IMR-90 (cell line): ENCODE results near the gene CDH1. TPM values are rescaled to one million over a fixed set of nuclear protein-coding genes. Genes with fewer than 3 reads are reported as not detected.
A peak's percentile ranks its signal among the peaks of the same experiment; 100 is the strongest.

Experiments used
- ATAC-seq: fragments of 200-7000 bp; cut with Tn5 transposase; 2 replicates; pipeline ENCODE4 v1.9.1; 2020; ENCODE audit warnings: low read depth, mild to moderate bottlenecking, moderate library complexity
- BruUV-seq: library from RNA; stranded (reverse); fragments of 400-500 nt; replicated peaks from 2 replicates; lab custom pipeline; 2021; lab: Mats Ljungman, UMichigan
- CTCF ChIA-PET: fragments of 300-600 bp; formaldehyde crosslinking; extraction: SDS; loops from one replicate; lab custom pipeline; 2021; ENCODE audit warnings: antibody characterized with exemption; lab: Yijun Ruan, JAX
- POLR2A ChIA-PET: fragments of 300-600 bp; sonication (Branson Sonifier 250); formaldehyde crosslinking; loops from one replicate; lab custom pipeline; 2022; ENCODE audit warnings: antibody characterized with exemption; ENCODE audit not compliant: unreplicated experiment; lab: Charles Lee
- DNase-seq: peaks from one replicate; pipeline ENCODE4 v3.0.0; 2013
- H2AFZ ChIP-seq: replicated peaks from 2 replicates; pipeline ENCODE3; 2013; ENCODE audit warnings: low read length, mild to moderate bottlenecking; ENCODE audit not compliant: poor library complexity
- H2AK5ac ChIP-seq: 2 replicates; pipeline ENCODE4 v1.6.1; 2013; ENCODE audit warnings: low read depth, low read length, inconsistent platforms
- H2AK9ac ChIP-seq: replicated peaks from 2 replicates; pipeline ENCODE3; 2013; ENCODE audit warnings: mild to moderate bottlenecking, low read depth, low read length, moderate library complexity; ENCODE audit not compliant: poor library complexity
- H2BK120ac ChIP-seq: 2 replicates; pipeline ENCODE4 v1.6.1; 2013; ENCODE audit warnings: low read depth, low read length, inconsistent platforms
- H2BK15ac ChIP-seq: 3 replicates; pipeline ENCODE4 v1.6.1; 2013; ENCODE audit warnings: low read depth, low read length, inconsistent platforms
- H2BK20ac ChIP-seq: 2 replicates; pipeline ENCODE4 v1.6.1; 2013; ENCODE audit warnings: low read depth, mild to moderate bottlenecking, inconsistent platforms, low read length, moderate library complexity
- H2BK5ac ChIP-seq: 2 replicates; pipeline ENCODE4 v1.6.1; 2013; ENCODE audit warnings: mild to moderate bottlenecking, low read depth, low read length, inconsistent platforms; ENCODE audit not compliant: poor library complexity, severe bottlenecking
- H3K14ac ChIP-seq: replicated peaks from 2 replicates; pipeline ENCODE4 v1.6.1; 2013; ENCODE audit warnings: low read depth, low read length, inconsistent platforms
- H3K18ac ChIP-seq: 2 replicates; pipeline ENCODE4 v1.6.1; 2013; ENCODE audit warnings: low read depth, low read length, control low read depth
- H3K23ac ChIP-seq: 2 replicates; pipeline ENCODE4 v1.6.1; 2013; ENCODE audit warnings: low read depth, low read length, inconsistent platforms
- H3K27ac ChIP-seq: 2 replicates; pipeline ENCODE4 v1.5.1; 2013; ENCODE audit warnings: mild to moderate bottlenecking, control low read depth, low read length; ENCODE audit not compliant: insufficient read depth
- H3K27me3 ChIP-seq: 2 replicates; pipeline ENCODE4 v1.6.1; 2013; ENCODE audit warnings: low read length; ENCODE audit not compliant: control insufficient read depth, insufficient read depth
- H3K36me3 ChIP-seq: 2 replicates; pipeline ENCODE4 v1.6.1; 2013; ENCODE audit warnings: low read length, mixed read lengths; ENCODE audit not compliant: control insufficient read depth, insufficient read depth
- H3K4ac ChIP-seq: 2 replicates; pipeline ENCODE4 v1.6.1; 2013; ENCODE audit warnings: low read depth, low read length, inconsistent platforms
- H3K4me1 ChIP-seq: 2 replicates; pipeline ENCODE4 v1.6.1; 2013; ENCODE audit warnings: low read length, mixed read lengths; ENCODE audit not compliant: control insufficient read depth, insufficient read depth
- H3K4me2 ChIP-seq: 2 replicates; pipeline ENCODE4 v1.6.1; 2013; ENCODE audit warnings: low read depth, mild to moderate bottlenecking, control low read depth, low read length, moderate library complexity
- H3K4me3 ChIP-seq: 2 replicates; pipeline ENCODE4 v1.5.1; 2013; ENCODE audit warnings: low read depth, mild to moderate bottlenecking, control low read depth, low read length, moderate library complexity; ENCODE audit not compliant: insufficient read depth
- H3K56ac ChIP-seq: 2 replicates; pipeline ENCODE4 v1.6.1; 2013; ENCODE audit warnings: low read length, inconsistent platforms; ENCODE audit not compliant: insufficient read depth; ENCODE audit errors: extremely low read depth
- H3K79me1 ChIP-seq, 2 experiments: 2 replicates each; pipeline ENCODE4 v1.6.1; 2013; ENCODE audit warnings: low read length in 2 of 2, inconsistent platforms in 1 of 2, low read depth in 1 of 2
- H3K9ac ChIP-seq: 2 replicates; pipeline ENCODE4 v1.6.1; 2013; ENCODE audit warnings: low read depth, low read length, control low read depth
- H3K9me1 ChIP-seq: 2 replicates; pipeline ENCODE4 v1.6.1; 2013; ENCODE audit warnings: low read length, inconsistent platforms; ENCODE audit not compliant: insufficient read depth
- H3K9me3 ChIP-seq: 2 replicates; pipeline ENCODE4 v1.6.1; 2013; ENCODE audit warnings: low read length; ENCODE audit not compliant: control insufficient read depth, insufficient read depth
- H4K20me1 ChIP-seq: 2 replicates; pipeline ENCODE4 v1.6.1; 2013; ENCODE audit warnings: low read length, inconsistent platforms; ENCODE audit not compliant: insufficient read depth
- H4K5ac ChIP-seq: 2 replicates; pipeline ENCODE4 v1.6.1; 2013; ENCODE audit warnings: mild to moderate bottlenecking, low read depth, low read length, control low read depth
- H4K8ac ChIP-seq, 2 experiments: 2 replicates each; pipeline ENCODE4 v1.6.1; 2013; ENCODE audit warnings: low read depth in 2 of 2, low read length in 2 of 2, control low read depth in 1 of 2, inconsistent platforms in 1 of 2
- H4K91ac ChIP-seq: 2 replicates; pipeline ENCODE4 v1.6.1; 2013; ENCODE audit warnings: low read depth, low read length, inconsistent platforms; ENCODE audit not compliant: insufficient read depth
- BHLHE40 ChIP-seq: fragments of 150-350 bp; IDR thresholded peaks from 2 replicates; pipeline ENCODE4 v1.6.1; 2016; ENCODE audit warnings: mild to moderate bottlenecking, low read depth, low read length
- CEBPB ChIP-seq: IDR thresholded peaks from 2 replicates; pipeline ENCODE4 v1.6.1; 2012; ENCODE audit warnings: low read depth, low read length, improper control_type of control experiment
- CHD1 ChIP-seq: IDR thresholded peaks from 2 replicates; pipeline ENCODE4 v1.6.1; 2012; ENCODE audit warnings: low read depth, low read length, improper control_type of control experiment
- ELK1 ChIP-seq: fragments of 150-350 bp; IDR thresholded peaks from 2 replicates; pipeline ENCODE4 v1.6.1; 2016; ENCODE audit warnings: low read depth, mild to moderate bottlenecking, low read length, moderate library complexity, borderline replicate concordance
- FOS ChIP-seq: fragments of 150-350 bp; IDR thresholded peaks from 2 replicates; pipeline ENCODE4 v1.6.1; 2016; ENCODE audit warnings: low read depth, low read length
- MAFK ChIP-seq: IDR thresholded peaks from 2 replicates; pipeline ENCODE4 v1.6.1; 2012; ENCODE audit warnings: low read depth, low read length, improper control_type of control experiment
- MAZ ChIP-seq: IDR thresholded peaks from 2 replicates; pipeline ENCODE4 v1.6.1; 2012; ENCODE audit warnings: low read depth, mild to moderate bottlenecking, low read length, improper control_type of control experiment, moderate library complexity, borderline replicate concordance
- MXI1 ChIP-seq: IDR thresholded peaks from 2 replicates; pipeline ENCODE4 v1.6.1; 2012; ENCODE audit warnings: low read depth, mild to moderate bottlenecking, low read length, moderate library complexity, borderline replicate concordance
- NFE2L2 ChIP-seq: fragments of 150-350 bp; IDR thresholded peaks from 2 replicates; pipeline ENCODE4 v1.6.1; 2016; ENCODE audit warnings: low read depth, mild to moderate bottlenecking, low read length
- POLR2A ChIP-seq: IDR thresholded peaks from 2 replicates; pipeline ENCODE4 v1.6.1; 2012; ENCODE audit warnings: mild to moderate bottlenecking, low read depth, low read length
- RAD21 ChIP-seq: IDR thresholded peaks from 2 replicates; pipeline ENCODE4 v1.6.1; 2012; ENCODE audit warnings: low read length, improper control_type of control experiment
- RCOR1 ChIP-seq: IDR thresholded peaks from 2 replicates; pipeline ENCODE4 v1.6.1; 2012; ENCODE audit warnings: mild to moderate bottlenecking, low read length, improper control_type of control experiment; ENCODE audit not compliant: insufficient replicate concordance
- RFX5 ChIP-seq: IDR thresholded peaks from 2 replicates; pipeline ENCODE4 v1.8.0; 2012; ENCODE audit warnings: low read depth, mild to moderate bottlenecking, low read length, moderate library complexity
- SMC3 ChIP-seq: fragments of 150-350 bp; IDR thresholded peaks from 2 replicates; pipeline ENCODE4 v1.6.1; 2016; ENCODE audit warnings: low read depth, mild to moderate bottlenecking, antibody characterized with exemption, low read length, moderate library complexity
- WGBS, 2 experiments: methylation state at CpG; one replicate each; pipeline versions ENCODE4 v1.1.5 to v1.1.7; 2013; ENCODE audit warnings: missing lambda C conversion rate in 2 of 2; ENCODE audit not compliant: insufficient read length in 1 of 2; ENCODE audit errors: extremely low coverage in 2 of 2; 5-methylcytosine and 5-hydroxymethylcytosine counted together
- dilution Hi-C: fragments of 300-500 bp; cut with HindIII; formaldehyde crosslinking; loops from one replicate; pipeline ENCODE4 v1.14.3; 2018; ENCODE audit warnings: low sequenced_read_pairs; ENCODE audit not compliant: unreplicated experiment
- in situ Hi-C: fragments of 300-500 bp; cut with MboI; formaldehyde crosslinking; loops from 3 replicates; pipeline ENCODE4 v1.14.3; 2019; ENCODE audit warnings: low sequenced_read_pairs, inconsistent platforms, mixed read lengths
- intact Hi-C: fragments of 100-400 bp; cut with micrococcal nuclease; formaldehyde crosslinking; loops from 2 replicates; pipeline ENCODE4 v1.10.0; 2022
- polyA plus RNA-seq, 3 experiments: library from polyadenylated mRNA; depleted of rRNA; stranded (reverse); fragments of >200 nt; gene quantifications; 2 replicates each; pipeline ENCODE4 v1.2.3, GENCODE V29; 2012; ENCODE audit warnings: low replicate concordance in 1 of 3
- total RNA-seq: library from RNA; depleted of rRNA; stranded (reverse); fragments of >200 nt; gene quantifications from 2 replicates; pipeline ENCODE4 v1.2.3, GENCODE V29; 2012
- TF ChIP-seq, protein P1 (sequence below): conservative IDR thresholded peaks from 2 replicates; pipeline ENCODE4 v1.5.1; 2012; ENCODE audit warnings: mild to moderate bottlenecking, low read depth, low read length, improper control_type of control experiment
- TF ChIP-seq, protein P2 (sequence below): fragments of 150-350 bp; IDR thresholded peaks from 2 replicates; pipeline ENCODE4 v1.6.1; 2017; ENCODE audit warnings: mild to moderate bottlenecking, antibody characterized with exemption, low read length, low read depth

CDH1 gene
- total and polyA plus RNA-seq, 2 of the 4 experiments (the other 2 are of a cell fraction) = under 0.01 TPM; not detected in 1

- Histone ChIP-seq H2BK5ac (no peak overlapping the region), H3K27ac (no peak overlapping the region), H2BK15ac (no peak overlapping the region), H3K56ac (no peak overlapping the region), H3K9ac (no peak overlapping the region), H3K4me2 (no peak overlapping the region), H3K9me3 (no peaks in the 10 kb centered on the region; the same call in 1 of the 2 replicates), H3K4me3 (no peak overlapping the region), H2AK9ac (no peak overlapping the region), H3K27me3 (peaks cover 9% of the 10 kb centered on the region), H4K20me1 (no peaks in the 10 kb centered on the region), H3K9me1 (0 out of 2 replicates have a peak, but pooled peaks cover 3% of the 10 kb centered on the region), H4K8ac (no peak overlapping the region), H3K14ac (no peak overlapping the region), H3K79me1 (no peaks in the 10 kb centered on the region), H3K36me3 (no peaks in the 10 kb centered on the region), H4K91ac (no peak overlapping the region), H2AFZ (no peak overlapping the region), H2AK5ac (no peak overlapping the region), H2BK120ac (no peak overlapping the region), H3K4me1 (peaks cover 9% of the 10 kb centered on the region), H3K18ac (no peak overlapping the region), H3K23ac (no peak overlapping the region), H2BK20ac (no peak overlapping the region), H3K4ac (no peak overlapping the region), H4K5ac (no peak overlapping the region)
- 57% methylated on average over 2 of the region's 6 CpGs; no CpG with 5 or more reads in 1 of the 2 experiments for WGBS, 2 experiments
- DNase-seq = no peak
- dilution Hi-C loops = no loop called here
- TF ChIP-seq, protein P1, sequence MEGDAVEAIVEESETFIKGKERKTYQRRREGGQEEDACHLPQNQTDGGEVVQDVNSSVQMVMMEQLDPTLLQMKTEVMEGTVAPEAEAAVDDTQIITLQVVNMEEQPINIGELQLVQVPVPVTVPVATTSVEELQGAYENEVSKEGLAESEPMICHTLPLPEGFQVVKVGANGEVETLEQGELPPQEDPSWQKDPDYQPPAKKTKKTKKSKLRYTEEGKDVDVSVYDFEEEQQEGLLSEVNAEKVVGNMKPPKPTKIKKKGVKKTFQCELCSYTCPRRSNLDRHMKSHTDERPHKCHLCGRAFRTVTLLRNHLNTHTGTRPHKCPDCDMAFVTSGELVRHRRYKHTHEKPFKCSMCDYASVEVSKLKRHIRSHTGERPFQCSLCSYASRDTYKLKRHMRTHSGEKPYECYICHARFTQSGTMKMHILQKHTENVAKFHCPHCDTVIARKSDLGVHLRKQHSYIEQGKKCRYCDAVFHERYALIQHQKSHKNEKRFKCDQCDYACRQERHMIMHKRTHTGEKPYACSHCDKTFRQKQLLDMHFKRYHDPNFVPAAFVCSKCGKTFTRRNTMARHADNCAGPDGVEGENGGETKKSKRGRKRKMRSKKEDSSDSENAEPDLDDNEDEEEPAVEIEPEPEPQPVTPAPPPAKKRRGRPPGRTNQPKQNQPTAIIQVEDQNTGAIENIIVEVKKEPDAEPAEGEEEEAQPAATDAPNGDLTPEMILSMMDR = no peak
- TF ChIP-seq FOS (no peak), POLR2A (no peak), RAD21 (no peak), NFE2L2 (no peak), RCOR1 (no peak), CHD1 (no peak), ELK1 (no peak), MAFK (no peak), RFX5 (no peak), MAZ (no peak), CEBPB (no peak), BHLHE40 (no peak), SMC3 (no peak), MXI1 (no peak)
- TF ChIP-seq, protein P2, sequence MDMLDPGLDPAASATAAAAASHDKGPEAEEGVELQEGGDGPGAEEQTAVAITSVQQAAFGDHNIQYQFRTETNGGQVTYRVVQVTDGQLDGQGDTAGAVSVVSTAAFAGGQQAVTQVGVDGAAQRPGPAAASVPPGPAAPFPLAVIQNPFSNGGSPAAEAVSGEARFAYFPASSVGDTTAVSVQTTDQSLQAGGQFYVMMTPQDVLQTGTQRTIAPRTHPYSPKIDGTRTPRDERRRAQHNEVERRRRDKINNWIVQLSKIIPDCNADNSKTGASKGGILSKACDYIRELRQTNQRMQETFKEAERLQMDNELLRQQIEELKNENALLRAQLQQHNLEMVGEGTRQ = no peak
- intact Hi-C loops = no loop called here
- 0 out of 2 replicates have a peak, but pooled peaks have one; percentile 36 for ATAC-seq
- CTCF ChIA-PET = interaction anchor here (0.7 kb wide), 1 partner anchor 106 kb away, joined by 7 read pairs; no protein-coding TSS in a partner anchor
- in situ Hi-C loops = no loop called here
- BruUV-seq = no TSS peak
- POLR2A ChIA-PET = no interaction called here
Observed at GRCh38 chr16:68826652-68827051, 89.6 kb downstream of the CDH1 start.
